Smooth muscle cell (in vitro differentiated cells): ENCODE measurements around the gene GMCL2. TPM values are rescaled to one million over a fixed set of nuclear protein-coding genes. Genes with fewer than 3 reads are reported as not detected.

Experiments
- DNase-seq: peaks from one replicate; lab custom pipeline; 2025; ENCODE audit not compliant: unreplicated experiment; lab: John Stamatoyannopoulos, UW
- H2AFZ ChIP-seq: fragments of 200-600 bp; sonication (generic); 2 replicates; pipeline ENCODE4 v1.6.0; 2016; ENCODE audit warnings: antibody characterized with exemption, low read depth, mild to moderate bottlenecking
- H3F3A ChIP-seq: fragments of 200-600 bp; sonication (generic); 2 replicates; pipeline ENCODE4 v1.6.0; 2017; ENCODE audit warnings: antibody characterized with exemption, low read depth
- H3K27ac ChIP-seq: fragments of 200-600 bp; sonication (generic); 2 replicates; pipeline ENCODE4 v1.5.1; 2016; ENCODE audit warnings: low read depth, mild to moderate bottlenecking
- H3K27me3 ChIP-seq: fragments of 200-600 bp; sonication (generic); 2 replicates; pipeline ENCODE4 v1.6.1; 2016; ENCODE audit warnings: low read depth, mild to moderate bottlenecking
- H3K36me3 ChIP-seq: fragments of 200-600 bp; sonication (generic); 2 replicates; pipeline ENCODE4 v1.5.1; 2016; ENCODE audit warnings: low read depth
- H3K4me1 ChIP-seq: fragments of 200-600 bp; sonication (generic); 2 replicates; pipeline ENCODE4 v1.5.1; 2016; ENCODE audit warnings: low read depth
- H3K4me2 ChIP-seq: fragments of 200-600 bp; sonication (generic); 2 replicates; pipeline ENCODE4 v1.6.0; 2016; ENCODE audit warnings: mild to moderate bottlenecking
- H3K4me3 ChIP-seq: fragments of 200-600 bp; sonication (generic); 2 replicates; pipeline ENCODE4 v1.5.1; 2016; ENCODE audit warnings: mild to moderate bottlenecking
- H3K79me2 ChIP-seq: fragments of 200-600 bp; sonication (generic); 2 replicates; pipeline ENCODE4 v1.6.0; 2016; ENCODE audit warnings: low read depth, mild to moderate bottlenecking
- H3K9ac ChIP-seq: fragments of 200-600 bp; sonication (generic); 2 replicates; pipeline ENCODE4 v1.6.0; 2016; ENCODE audit warnings: low read depth
- H3K9me3 ChIP-seq: fragments of 200-600 bp; sonication (generic); replicated peaks from 2 replicates; pipeline ENCODE4 v1.5.1; 2016; ENCODE audit warnings: low read depth
- H4K20me1 ChIP-seq: fragments of 200-600 bp; sonication (generic); 2 replicates; pipeline ENCODE4 v1.6.0; 2016; ENCODE audit warnings: low read depth
- CTCF ChIP-seq: fragments of 200-600 bp; sonication (generic); IDR thresholded peaks from 2 replicates; pipeline ENCODE4 v1.5.1; 2017; ENCODE audit warnings: borderline replicate concordance, mild to moderate bottlenecking, antibody characterized with exemption; ENCODE audit not compliant: insufficient read depth, poor library complexity, severe bottlenecking
- WGBS: methylation state at CpG from one replicate; pipeline ENCODE4 v1.1.7; 2016; ENCODE audit warnings: low lambda C conversion rate; 5-methylcytosine and 5-hydroxymethylcytosine counted together
- polyA plus RNA-seq: library from polyadenylated mRNA; unstranded; fragments of >200 nt; fragmentation: Nextera tagmentation; extraction: Ambion mirVana; gene quantifications from 2 replicates; pipeline ENCODE4 v1.2.1, GENCODE V29; 2016
- total RNA-seq: library from RNA; depleted of rRNA; stranded (reverse); fragments of >200 nt; gene quantifications from 2 replicates; pipeline ENCODE4 v1.2.3, GENCODE V29; 2014

The GMCL2 gene
- total RNA-seq (0.13 and 0.22 TPM in 2 replicates), polyA plus RNA-seq (not detected in 2 replicates)

- H3K36me3 ChIP-seq: no peaks in the 10 kb centered on the region
- DNase-seq: no peak
- no peaks in the 10 kb centered on the region for H4K20me1 ChIP-seq
- no peak within 1 kb of the TSS for H3K27ac ChIP-seq
- 98% methylated on average over 27 of the region's 27 CpGs for WGBS
- no peak within 1 kb of the TSS for H2AFZ ChIP-seq
- TF ChIP-seq CTCF: no peak
- H3F3A ChIP-seq: no peaks in the 10 kb centered on the region
- H3K4me2 ChIP-seq: no peak within 1 kb of the TSS
- no peaks in the 10 kb centered on the region for H3K79me2 ChIP-seq
- no peaks in the 10 kb centered on the region for H3K27me3 ChIP-seq
- no peaks in the 10 kb centered on the region for H3K9me3 ChIP-seq
- H3K4me1 ChIP-seq: no peaks in the 10 kb centered on the region
- H3K4me3 ChIP-seq: no peak within 1 kb of the TSS
- H3K9ac ChIP-seq: no peak within 1 kb of the TSS
Measured at GRCh38 chr5:178187014-178187413, at the start of gene GMCL2. GMCL2 (minus strand) TSS chr5:178187371; CDS start chr5:178187299, 72 bp downstream.

- Histone ChIP-seq H3K27me3 (no peaks in the 10 kb centered on the region), H3K79me2 (peaks cover 3% of the 10 kb centered on the region), H4K20me1 (no peaks in the 10 kb centered on the region), H2AFZ (no peak overlapping the region), H3K36me3 (no peaks in the 10 kb centered on the region), H3K4me1 (no peaks in the 10 kb centered on the region), H3K9me3 (no peaks in the 10 kb centered on the region), H3K4me3 (no peak overlapping the region), H3K4me2 (no peak overlapping the region), H3F3A (peaks cover 4% of the 10 kb centered on the region), H3K27ac (no peak overlapping the region), H3K9ac (no peak overlapping the region)
- 80% methylated on average over 4 of the region's 4 CpGs for WGBS
- TF ChIP-seq CTCF: no peak
- no peak for DNase-seq
Measured at GRCh38 chr5:178236679-178237078, 49.5 kb upstream of the GMCL2 start.

GRCh38 chr5:178236126-178236525 is 49.0 kb upstream of the GMCL2 start:
- Histone ChIP-seq H3K4me1 (peaks cover 5% of the 10 kb centered on the region), H3K27ac (no peak overlapping the region), H3K27me3 (no peaks in the 10 kb centered on the region), H3K79me2 (peaks cover 9% of the 10 kb centered on the region), H3K9me3 (no peaks in the 10 kb centered on the region), H3K4me2 (no peak overlapping the region), H4K20me1 (no peaks in the 10 kb centered on the region), H3F3A (peaks cover 4% of the 10 kb centered on the region), H3K9ac (no peak overlapping the region), H2AFZ (no peak overlapping the region), H3K36me3 (no peaks in the 10 kb centered on the region), H3K4me3 (no peak overlapping the region)
- DNase-seq: no peak
- TF ChIP-seq CTCF: no peak
- 91% methylated on average over 9 of the region's 9 CpGs for WGBS

- Histone ChIP-seq H3K9me3 (no peaks in the 10 kb centered on the region), H3K79me2 (peaks cover 14% of the 10 kb centered on the region), H2AFZ (no peak overlapping the region), H3K4me2 (no peak overlapping the region), H3F3A (peaks cover 4% of the 10 kb centered on the region), H3K36me3 (no peaks in the 10 kb centered on the region), H3K27me3 (no peaks in the 10 kb centered on the region), H4K20me1 (peaks cover under 1% of the 10 kb centered on the region), H3K9ac (no peak overlapping the region), H3K4me3 (no peak overlapping the region), H3K27ac (no peak overlapping the region), H3K4me1 (peaks cover 9% of the 10 kb centered on the region)
- WGBS: 94% methylated on average over 3 of the region's 3 CpGs
- no peak for DNase-seq
- TF ChIP-seq CTCF: no peak
Measured at GRCh38 chr5:178235588-178235974, 48.4 kb upstream of the GMCL2 start.
